22Rv1 (cell line): Measurements from ENCODE around the gene TMEM87A.

Experiments used
- H3K27ac ChIP-seq: fragments of 450-650 bp; 2 replicates; pipeline ENCODE4 v1.5.1; 2017
- CTCF ChIP-seq: fragments of 450-650 bp; IDR thresholded peaks from 2 replicates; pipeline ENCODE4 v1.5.1; 2017; ENCODE audit warnings: mild to moderate bottlenecking
- ZFX ChIP-seq: fragments of 450-650 bp; IDR thresholded peaks from 2 replicates; pipeline ENCODE4 v1.6.1; 2017; ENCODE audit warnings: antibody characterized with exemption, borderline replicate concordance

The TMEM87A gene

GRCh38 chr15:42206406-42206805 lies 66.8 kb downstream of the TMEM87A start:
- no peak for TF ChIP-seq ZFX
- TF ChIP-seq CTCF: no peak
- H3K27ac ChIP-seq: no peak overlapping the region

GRCh38 chr15:42203891-42204290 lies 69.3 kb downstream of the TMEM87A start:
- TF ChIP-seq ZFX: no peak
- no peak for TF ChIP-seq CTCF
- H3K27ac ChIP-seq: no peak overlapping the region

GRCh38 chr15:42202653-42203052 lies 70.6 kb downstream of the TMEM87A start:
- TF ChIP-seq CTCF (no peak), ZFX (no peak)
- H3K27ac ChIP-seq: no peak overlapping the region

GRCh38 chr15:42201801-42202200 lies 71.4 kb downstream of the TMEM87A start:
- TF ChIP-seq ZFX (no peak), CTCF (no peak)
- H3K27ac ChIP-seq: no peak overlapping the region

GRCh38 chr15:42199126-42199525 lies 74.1 kb downstream of the TMEM87A start:
- H3K27ac ChIP-seq: no peak overlapping the region
- no peak for TF ChIP-seq ZFX
- TF ChIP-seq CTCF: no peak

GRCh38 chr15:42198516-42198915 lies 74.7 kb downstream of the TMEM87A start:
- no peak overlapping the region for H3K27ac ChIP-seq
- no peak for TF ChIP-seq CTCF
- TF ChIP-seq ZFX: no peak

GRCh38 chr15:42194513-42194912 lies 78.7 kb downstream of the TMEM87A start:
- H3K27ac ChIP-seq: no peak overlapping the region
- no peak for TF ChIP-seq CTCF
